GM21619 (cell line): ENCODE measurements around the gene PTPRE.

Experiments used
- ATAC-seq: cut with Tn5 transposase; IDR thresholded peaks from one replicate; pipeline ENCODE4 v1.9.1; 2021; ENCODE audit not compliant: unreplicated experiment

Gene PTPRE

GRCh38 chr10:127997271-127997670 is 90.4 kb downstream of the PTPRE start:
- no peak for ATAC-seq

GRCh38 chr10:127997937-127998336 is 91.0 kb downstream of the PTPRE start:
- ATAC-seq, result no peak

GRCh38 chr10:127998501-127999144 is 91.7 kb downstream of the PTPRE start:
- no peak for ATAC-seq

GRCh38 chr10:127999297-128000129 is 92.6 kb downstream of the PTPRE start:
- no peak for ATAC-seq

- ATAC-seq, result no peak
Measured at GRCh38 chr10:128000471-128001362, 93.8 kb downstream of the PTPRE start.

- ATAC-seq, result no peak
Measured at GRCh38 chr10:128001363-128001745, 94.5 kb downstream of the PTPRE start.

- ATAC-seq, result no peak
Measured at GRCh38 chr10:128001849-128002248, 94.9 kb downstream of the PTPRE start.

GRCh38 chr10:128003521-128003920 is 96.6 kb downstream of the PTPRE start:
- no peak for ATAC-seq

GRCh38 chr10:128005858-128006257 is 99.0 kb downstream of the PTPRE start:
- no peak for ATAC-seq

GRCh38 chr10:128007056-128007455 is 100.2 kb downstream of the PTPRE start:
- ATAC-seq, result no peak

- no peak for ATAC-seq
Measured at GRCh38 chr10:128007971-128008370, 101.1 kb downstream of the PTPRE start.

- no peak for ATAC-seq
Measured at GRCh38 chr10:128008521-128009250, 101.8 kb downstream of the PTPRE start.

GRCh38 chr10:128009372-128010126 is 102.6 kb downstream of the PTPRE start:
- no peak for ATAC-seq

- ATAC-seq, result peak; percentile 81
Measured at GRCh38 chr10:128011059-128011979, 104.4 kb downstream of the PTPRE start.

- no peak for ATAC-seq
Measured at GRCh38 chr10:128013626-128014025, 106.7 kb downstream of the PTPRE start.

GRCh38 chr10:128014236-128014635 is 107.3 kb downstream of the PTPRE start:
- no peak for ATAC-seq

GRCh38 chr10:128016423-128017060 is 109.6 kb downstream of the PTPRE start:
- ATAC-seq, result no peak

GRCh38 chr10:128017822-128018221 is 110.9 kb downstream of the PTPRE start:
- no peak for ATAC-seq

GRCh38 chr10:128018236-128018635 is 111.3 kb downstream of the PTPRE start:
- no peak for ATAC-seq
